ENCODE measurements around the gene MRC2. TPM values are rescaled to one million over a fixed set of nuclear protein-coding genes. Genes with fewer than 3 reads are reported as not detected.

The MRC2 gene
- total and polyA plus RNA-seq, 3 donors from 2014 or later, result 32.9 to 60.9 (median 40.3) TPM

- intact Hi-C loops (cut with DNase I; ENCODE audit: low total_unique reads), result no loop called here
- no peaks in the 10 kb centered on the region for H3K27me3 ChIP-seq
- H3K4me1 ChIP-seq, result no peaks in the 10 kb centered on the region
- no peak for DNase-seq
- TF ChIP-seq CTCF (IDR thresholded peaks at IDR 0.05) (no peak), POLR2A (IDR thresholded peaks at IDR 0.05) (no peak)
- H3K9me3 ChIP-seq, result no peaks in the 10 kb centered on the region
- no peak overlapping the region for H3K4me3 ChIP-seq
- no peaks in the 10 kb centered on the region for H3K36me3 ChIP-seq (ENCODE audit: low read depth, missing control alignments)
- 87 to 88% methylated on average over 5 of the region's 5 CpGs for WGBS, 2 donors
- no peak overlapping the region for H3K27ac ChIP-seq
Observed at GRCh38 chr17:62732125-62732524, 104.7 kb downstream of the MRC2 start.

GRCh38 chr17:62735044-62735651 is 107.7 kb downstream of the MRC2 start:
- H3K36me3 ChIP-seq (ENCODE audit: low read depth, missing control alignments), result no peaks in the 10 kb centered on the region
- TF ChIP-seq POLR2A (IDR thresholded peaks at IDR 0.05) (no peak), CTCF (IDR thresholded peaks at IDR 0.05) (no peak)
- DNase-seq, result no peak
- H3K27me3 ChIP-seq, result no peaks in the 10 kb centered on the region
- H3K27ac ChIP-seq, result no peak overlapping the region
- intact Hi-C loops (cut with DNase I; ENCODE audit: low total_unique reads), result no loop called here
- no peak overlapping the region for H3K4me3 ChIP-seq
- no peaks in the 10 kb centered on the region for H3K9me3 ChIP-seq
- no peaks in the 10 kb centered on the region for H3K4me1 ChIP-seq
- 87 to 90% methylated on average over 7 of the region's 7 CpGs for WGBS, 2 donors

- WGBS, 2 donors, result 81 to 86% methylated on average over 8 of the region's 8 CpGs
- no peak for TF ChIP-seq CTCF (IDR thresholded peaks at IDR 0.05)
- no peak for TF ChIP-seq POLR2A (IDR thresholded peaks at IDR 0.05)
Observed at GRCh38 chr17:62737513-62737912, 110.0 kb downstream of the MRC2 start.

GRCh38 chr17:62738281-62738680 is 110.8 kb downstream of the MRC2 start:
- intact Hi-C loops (cut with DNase I; ENCODE audit: low total_unique reads), result no loop called here
- no peak for DNase-seq
- TF ChIP-seq POLR2A (IDR thresholded peaks at IDR 0.05) (no peak), CTCF (IDR thresholded peaks at IDR 0.05) (no peak)
- Histone ChIP-seq H3K9me3 (no peaks in the 10 kb centered on the region), H3K4me3 (no peak overlapping the region), H3K4me1 (no peaks in the 10 kb centered on the region), H3K27ac (no peak overlapping the region), H3K27me3 (no peaks in the 10 kb centered on the region), H3K36me3 (ENCODE audit: low read depth, missing control alignments) (no peaks in the 10 kb centered on the region)
- 91 to 93% methylated on average over 9 of the region's 9 CpGs for WGBS, 2 donors

More at GRCh38 chr17:62737513-62737912, 110.0 kb downstream of the MRC2 start:
- no peaks in the 10 kb centered on the region for H3K9me3 ChIP-seq
- H3K4me1 ChIP-seq, result no peaks in the 10 kb centered on the region
- intact Hi-C loops (cut with DNase I; ENCODE audit: low total_unique reads), result no loop called here
- no peaks in the 10 kb centered on the region for H3K27me3 ChIP-seq
- H3K36me3 ChIP-seq (ENCODE audit: low read depth, missing control alignments), result no peaks in the 10 kb centered on the region
- DNase-seq, result no peak
- H3K27ac ChIP-seq, result no peak overlapping the region
- no peak overlapping the region for H3K4me3 ChIP-seq
